Activated T-cell treated with anti-CD3 and anti-CD28 coated beads, Interleukin-2, amount 50 U/mL, for 4 hours (primary cell): Measurements from ENCODE around the gene PNPLA1. TPM values are rescaled to one million over a fixed set of nuclear protein-coding genes. Genes with fewer than 3 reads are reported as not detected.

Experiments used
- ATAC-seq, 2 donors: fragments of 200-7000 bp; cut with Tn5 transposase; one replicate each; pipeline ENCODE4 v1.10.0; 2021
- DNase-seq: peaks from one replicate; pipeline ENCODE4 v3.0.0-alpha.2; 2020
- H3K27me3 Mint-ChIP-seq: one replicate; pipeline ENCODE4 v1.8.0; 2021; ENCODE audit warnings: low read depth, mixed read lengths
- H3K36me3 Mint-ChIP-seq: one replicate; pipeline ENCODE4 v1.8.0; 2022; ENCODE audit warnings: mixed read lengths; ENCODE audit not compliant: insufficient read depth
- H3K4me1 Mint-ChIP-seq: one replicate; pipeline ENCODE4 v1.8.0; 2021; ENCODE audit warnings: low read depth, mixed read lengths
- H3K4me3 Mint-ChIP-seq: one replicate; pipeline ENCODE4 v1.8.0; 2021; ENCODE audit warnings: mild to moderate bottlenecking, moderate library complexity, mixed read lengths
- H3K9me3 Mint-ChIP-seq: one replicate; pipeline ENCODE4 v1.8.0; 2021; ENCODE audit warnings: mixed read lengths
- total RNA-seq, 3 donors: library from RNA; stranded (reverse); gene quantifications; one replicate each; pipeline ENCODE4 v1.2.1, GENCODE V29; 2021

Gene PNPLA1
- total RNA-seq, 3 donors from 2014 or later: 0.13 TPM; not detected in 2

DNA sequence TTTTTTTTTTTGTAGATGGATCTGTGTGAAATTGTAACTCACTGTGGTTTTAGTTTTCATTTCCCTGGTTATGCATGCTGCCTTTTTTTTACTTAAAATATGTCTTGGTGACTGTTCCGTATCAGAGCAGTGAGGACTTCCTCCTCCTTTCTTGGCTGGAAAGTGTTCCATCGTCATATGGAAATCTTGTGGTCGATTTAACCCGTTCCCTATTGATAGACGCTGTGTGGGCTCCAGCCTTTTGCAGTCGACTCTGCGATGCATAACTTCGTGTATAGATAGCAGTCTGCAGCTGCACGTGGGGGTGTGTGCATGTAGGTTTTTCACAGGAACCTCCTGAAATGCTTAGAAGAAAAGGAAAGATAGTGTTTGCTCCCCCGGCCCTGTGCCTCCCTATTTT, 28.1 kb upstream of the PNPLA1 start:
- no peak overlapping the region for H3K4me3 Mint-ChIP-seq
- H3K36me3 Mint-ChIP-seq: peaks cover 3% of the 10 kb centered on the region
- H3K4me1 Mint-ChIP-seq: peaks cover 9% of the 10 kb centered on the region
- DNase-seq (no peak), ATAC-seq (peak; percentile 54 to 74)
- no peaks in the 10 kb centered on the region for H3K9me3 Mint-ChIP-seq
- peaks cover 2% of the 10 kb centered on the region for H3K27me3 Mint-ChIP-seq

DNA sequence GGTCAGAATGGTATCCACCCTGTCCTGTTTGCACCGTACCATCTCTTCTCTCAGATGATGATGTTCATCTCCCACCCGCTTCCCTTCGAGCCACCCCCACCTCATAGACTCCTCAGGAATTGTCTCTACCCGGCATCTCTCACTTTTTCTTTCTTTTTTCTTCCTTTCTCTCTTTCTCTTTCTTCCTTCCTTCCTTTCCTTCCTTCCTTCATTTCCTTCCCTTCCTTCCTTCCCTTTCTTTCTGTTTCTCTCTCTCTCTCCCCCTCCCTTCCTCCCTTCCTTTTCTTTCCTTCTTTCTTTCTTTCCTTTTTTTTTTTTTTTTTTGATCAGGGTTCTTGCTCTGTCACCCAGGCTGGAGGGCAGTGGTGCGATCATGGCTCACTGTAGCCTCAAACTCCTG, 27.7 kb upstream of the PNPLA1 start:
- ATAC-seq (no peak), DNase-seq (no peak)
- Mint-ChIP-seq H3K4me3 (no peak overlapping the region), H3K4me1 (peaks cover 9% of the 10 kb centered on the region), H3K9me3 (no peaks in the 10 kb centered on the region), H3K27me3 (peaks cover 2% of the 10 kb centered on the region), H3K36me3 (peaks cover 3% of the 10 kb centered on the region)

DNA sequence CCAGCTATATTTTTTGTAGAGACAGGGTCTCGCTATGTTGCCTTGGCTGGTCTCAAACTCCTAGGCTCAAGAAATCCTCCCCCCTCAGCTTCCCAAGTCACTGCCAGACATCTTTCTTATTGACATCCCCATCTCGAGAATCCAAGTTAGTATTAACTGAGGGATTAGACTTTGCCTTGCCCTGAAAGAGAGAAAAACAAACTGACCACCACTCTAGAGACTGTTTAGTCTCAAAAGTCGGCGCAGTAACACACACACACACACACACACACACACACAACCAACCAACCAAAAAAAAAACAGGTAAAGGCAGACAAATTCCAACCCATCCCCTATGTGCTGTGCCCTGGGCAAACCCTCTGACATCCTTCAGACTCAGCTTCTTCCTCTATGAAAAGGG, 27.2 kb upstream of the PNPLA1 start:
- DNase-seq: no peak
- Mint-ChIP-seq H3K9me3 (no peaks in the 10 kb centered on the region), H3K4me3 (no peak overlapping the region), H3K36me3 (peaks cover 3% of the 10 kb centered on the region), H3K27me3 (peaks cover 2% of the 10 kb centered on the region), H3K4me1 (peaks cover 9% of the 10 kb centered on the region)
- no peak for ATAC-seq

GRCh38 chr6:36243562-36244212, 26.2 kb upstream of the PNPLA1 start:
- ATAC-seq: no peak
- Mint-ChIP-seq H3K9me3 (no peaks in the 10 kb centered on the region), H3K36me3 (peaks cover 3% of the 10 kb centered on the region), H3K4me3 (no peak overlapping the region), H3K27me3 (peaks cover 2% of the 10 kb centered on the region), H3K4me1 (peaks cover 9% of the 10 kb centered on the region)
- no peak for DNase-seq

GRCh38 chr6:36244641-36245280, 25.1 kb upstream of the PNPLA1 start:
- no peak overlapping the region for H3K4me3 Mint-ChIP-seq
- peaks cover 2% of the 10 kb centered on the region for H3K27me3 Mint-ChIP-seq
- ATAC-seq: no peak
- DNase-seq: no peak
- H3K36me3 Mint-ChIP-seq: peaks cover 3% of the 10 kb centered on the region
- H3K9me3 Mint-ChIP-seq: no peaks in the 10 kb centered on the region
- peaks cover 9% of the 10 kb centered on the region for H3K4me1 Mint-ChIP-seq

- DNase-seq (no peak), ATAC-seq (no peak)
- peaks cover 3% of the 10 kb centered on the region for H3K36me3 Mint-ChIP-seq
- H3K9me3 Mint-ChIP-seq: no peaks in the 10 kb centered on the region
- no peak overlapping the region for H3K4me3 Mint-ChIP-seq
- H3K27me3 Mint-ChIP-seq: peaks cover 2% of the 10 kb centered on the region
- peaks cover 9% of the 10 kb centered on the region for H3K4me1 Mint-ChIP-seq
Measured at GRCh38 chr6:36245572-36246061, 24.2 kb upstream of the PNPLA1 start.

DNA sequence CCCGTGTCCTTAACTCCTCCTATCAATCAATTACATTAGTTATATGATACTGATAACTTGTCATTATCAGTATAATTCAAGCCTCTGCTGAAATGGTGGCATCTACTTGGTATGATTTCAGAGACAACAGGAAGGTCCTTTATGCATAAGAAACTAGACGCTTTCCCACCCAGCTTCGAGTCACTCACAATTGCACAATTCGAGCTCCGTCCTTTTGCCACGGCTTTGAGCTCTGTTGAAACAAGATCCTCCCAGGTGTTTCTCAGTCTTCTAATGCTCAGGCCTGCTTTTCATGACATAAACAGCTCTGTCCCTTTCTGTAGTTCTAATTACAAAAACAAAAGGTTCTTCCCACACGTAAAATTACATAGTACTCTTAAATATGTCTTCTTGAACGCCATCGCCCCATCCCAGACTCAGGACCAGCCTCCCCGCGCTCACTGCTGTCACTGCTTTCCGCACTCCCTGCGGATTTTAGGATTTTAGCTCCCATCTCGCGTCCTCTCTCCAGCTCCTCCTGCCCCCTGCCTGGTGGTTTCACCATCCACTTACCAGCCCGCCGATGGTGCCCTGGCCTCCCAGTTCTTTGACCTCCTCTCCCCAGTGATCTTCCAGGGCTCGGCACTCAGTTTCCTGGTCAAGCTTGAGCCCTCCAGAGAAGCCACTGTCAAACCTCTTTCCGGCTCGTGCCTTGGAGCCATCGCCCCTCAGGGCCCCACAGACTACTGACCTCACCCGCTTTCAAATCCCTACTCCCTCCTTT, 23.2 kb upstream of the PNPLA1 start:
- H3K4me1 Mint-ChIP-seq: peaks cover 8% of the 10 kb centered on the region
- H3K9me3 Mint-ChIP-seq: no peaks in the 10 kb centered on the region
- no peak overlapping the region for H3K4me3 Mint-ChIP-seq
- no peak for DNase-seq
- H3K27me3 Mint-ChIP-seq: peaks cover 2% of the 10 kb centered on the region
- peaks cover 3% of the 10 kb centered on the region for H3K36me3 Mint-ChIP-seq
- no peak for ATAC-seq

DNA sequence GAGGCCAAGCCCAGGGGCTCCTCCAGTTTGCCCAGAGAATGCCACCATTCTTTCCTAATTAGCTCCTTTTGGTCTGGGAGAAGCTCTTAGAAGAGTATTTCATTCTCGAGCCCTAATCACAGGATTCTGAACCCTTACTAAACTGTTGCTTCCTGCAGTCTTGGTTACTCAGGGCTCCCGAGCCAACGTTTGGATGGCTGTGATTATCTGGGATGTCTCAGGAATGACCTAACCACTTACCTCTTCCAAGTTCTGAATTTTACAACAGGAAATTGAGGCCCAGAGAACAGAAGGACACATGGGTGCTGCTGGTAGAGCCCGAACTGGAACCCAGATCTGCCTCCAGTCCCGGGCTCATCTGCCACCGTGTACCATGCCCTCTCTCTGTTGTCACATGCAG, 22.2 kb upstream of the PNPLA1 start:
- DNase-seq (no peak), ATAC-seq (no peak)
- peaks cover 2% of the 10 kb centered on the region for H3K27me3 Mint-ChIP-seq
- H3K4me1 Mint-ChIP-seq: no peaks in the 10 kb centered on the region
- no peaks in the 10 kb centered on the region for H3K9me3 Mint-ChIP-seq
- peaks cover 5% of the 10 kb centered on the region for H3K36me3 Mint-ChIP-seq
- H3K4me3 Mint-ChIP-seq: no peak overlapping the region

DNA sequence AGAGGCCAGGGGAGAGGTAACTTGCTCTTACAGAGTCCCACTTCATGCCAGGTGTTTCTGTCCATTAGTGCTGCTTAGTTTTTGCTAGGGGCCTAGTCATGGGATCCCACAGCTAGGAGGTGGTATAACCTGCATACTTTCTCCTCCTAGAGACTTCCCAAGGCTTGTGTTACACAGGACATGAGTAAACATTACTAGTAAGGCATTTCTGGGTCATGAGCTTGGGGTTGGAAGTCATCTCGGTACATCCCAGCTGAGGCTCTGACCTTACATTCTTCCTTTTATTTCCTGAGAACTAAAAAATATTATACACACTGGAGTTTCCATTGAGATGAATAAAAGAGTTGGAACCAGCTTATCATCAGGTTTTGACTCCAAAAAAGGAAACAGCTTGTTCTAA, 20.9 kb upstream of the PNPLA1 start:
- DNase-seq: no peak
- Mint-ChIP-seq H3K4me1 (no peaks in the 10 kb centered on the region), H3K27me3 (no peaks in the 10 kb centered on the region), H3K36me3 (peaks cover 2% of the 10 kb centered on the region), H3K4me3 (no peak overlapping the region), H3K9me3 (no peaks in the 10 kb centered on the region)
- no peak for ATAC-seq

DNA sequence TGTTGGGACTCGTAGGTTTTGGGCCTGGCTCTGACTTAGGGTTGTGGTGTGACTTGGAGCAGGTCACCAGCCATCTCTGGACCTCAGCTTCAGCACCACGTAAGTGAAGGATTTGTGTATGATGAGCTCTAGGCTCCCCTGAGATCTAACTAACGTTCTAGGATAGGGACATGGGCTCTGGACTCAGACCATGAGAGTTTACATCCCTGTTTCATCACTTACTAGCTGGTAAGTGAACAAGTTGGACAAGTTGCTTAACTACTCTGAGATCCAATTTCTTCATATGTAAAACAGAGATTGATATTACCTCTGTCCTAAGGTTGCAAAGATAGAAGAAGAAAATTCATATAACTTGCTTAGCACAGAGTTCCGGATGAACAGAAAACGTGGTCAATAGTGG, 20.3 kb upstream of the PNPLA1 start:
- ATAC-seq: no peak
- Mint-ChIP-seq H3K4me3 (no peak overlapping the region), H3K36me3 (peaks cover 2% of the 10 kb centered on the region), H3K27me3 (no peaks in the 10 kb centered on the region), H3K4me1 (no peaks in the 10 kb centered on the region), H3K9me3 (no peaks in the 10 kb centered on the region)
- DNase-seq: no peak

- ATAC-seq: no peak
- Mint-ChIP-seq H3K27me3 (no peaks in the 10 kb centered on the region), H3K36me3 (peaks cover 2% of the 10 kb centered on the region), H3K9me3 (peaks cover 5% of the 10 kb centered on the region), H3K4me3 (no peak overlapping the region), H3K4me1 (no peaks in the 10 kb centered on the region)
- no peak for DNase-seq
Measured at GRCh38 chr6:36252005-36252404, 17.9 kb upstream of the PNPLA1 start.

DNA sequence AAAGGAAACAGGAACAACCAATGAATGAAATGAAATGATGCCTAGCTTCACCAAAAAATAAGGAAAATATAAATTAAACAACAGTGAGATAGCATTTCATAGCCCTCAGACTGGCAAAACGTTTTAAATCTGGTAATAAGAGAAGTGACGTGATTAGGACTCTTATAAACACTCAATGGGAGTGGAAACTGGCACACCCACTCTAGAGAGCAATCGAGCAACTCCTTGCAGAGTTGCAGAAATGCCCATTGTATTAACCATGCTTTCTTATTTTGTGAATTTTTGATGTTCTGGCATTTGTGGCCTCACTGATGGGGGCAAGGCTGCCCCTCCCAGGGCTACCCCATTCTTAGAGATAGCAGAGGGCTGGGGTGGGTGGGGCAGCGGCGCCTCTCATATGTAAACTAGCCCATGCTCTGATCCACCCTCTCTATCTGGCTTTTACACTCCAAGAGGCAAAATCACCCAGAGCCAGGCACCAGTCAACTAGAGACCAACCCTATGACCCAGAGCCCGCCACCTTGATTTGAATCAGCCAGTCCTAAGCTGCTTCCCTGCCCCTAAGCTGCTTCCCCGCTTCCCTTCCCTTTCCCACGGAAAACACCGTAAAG, 6.4 kb upstream of the PNPLA1 start:
- ATAC-seq (no peak), DNase-seq (no peak)
- H3K9me3 Mint-ChIP-seq: peaks cover 5% of the 10 kb centered on the region
- no peaks in the 10 kb centered on the region for H3K36me3 Mint-ChIP-seq
- peaks cover 8% of the 10 kb centered on the region for H3K27me3 Mint-ChIP-seq
- no peak overlapping the region for H3K4me3 Mint-ChIP-seq
- no peaks in the 10 kb centered on the region for H3K4me1 Mint-ChIP-seq

GRCh38 chr6:36265744-36266143, 4.1 kb upstream of the PNPLA1 start:
- DNase-seq: no peak
- H3K27me3 Mint-ChIP-seq: peaks cover 7% of the 10 kb centered on the region
- no peaks in the 10 kb centered on the region for H3K4me1 Mint-ChIP-seq
- H3K4me3 Mint-ChIP-seq: no peak overlapping the region
- peaks cover 5% of the 10 kb centered on the region for H3K9me3 Mint-ChIP-seq
- no peak for ATAC-seq
- H3K36me3 Mint-ChIP-seq: no peaks in the 10 kb centered on the region

DNA sequence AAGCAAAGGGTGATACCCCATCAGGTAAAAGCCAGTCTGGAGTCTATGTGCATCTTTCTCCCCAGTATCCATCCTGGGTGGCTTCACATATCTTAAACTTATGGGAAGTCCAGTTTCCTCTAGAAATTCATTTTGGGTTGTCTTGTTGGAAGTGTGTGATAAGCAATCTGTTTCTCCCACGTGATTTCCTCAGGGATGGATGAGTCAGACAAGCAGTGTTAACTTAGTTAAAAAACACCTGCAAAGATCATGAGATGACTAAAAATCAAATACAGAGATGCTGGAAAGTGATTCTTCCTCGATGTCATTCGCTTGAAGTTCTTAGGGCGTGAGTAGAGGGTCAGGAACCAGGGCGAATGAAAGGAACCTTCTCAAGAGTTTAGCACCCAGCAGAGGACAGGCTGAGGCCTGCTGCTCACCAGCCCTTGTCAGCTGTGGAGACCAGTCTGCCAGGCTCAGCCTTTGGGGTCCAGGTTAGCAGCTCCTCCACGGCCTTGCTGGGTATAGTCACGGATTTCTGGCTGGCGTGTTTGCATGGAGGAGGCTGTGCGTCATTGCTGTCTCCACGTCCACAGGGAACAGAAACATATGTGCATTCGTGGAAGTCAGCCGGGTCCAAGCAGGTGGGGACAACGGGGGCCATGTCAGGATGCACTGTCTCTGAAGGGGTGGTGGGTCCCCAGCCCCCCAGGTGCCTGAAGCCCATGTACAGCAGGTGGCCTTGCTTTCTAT, 2.8 kb upstream of the PNPLA1 start:
- no peak for ATAC-seq
- no peaks in the 10 kb centered on the region for H3K4me1 Mint-ChIP-seq
- no peak overlapping the region for H3K4me3 Mint-ChIP-seq
- peaks cover 5% of the 10 kb centered on the region for H3K9me3 Mint-ChIP-seq
- H3K36me3 Mint-ChIP-seq: no peaks in the 10 kb centered on the region
- peaks cover 13% of the 10 kb centered on the region for H3K27me3 Mint-ChIP-seq
- no peak for DNase-seq
